H1 (cell line): ENCODE measurements around the gene ATXN7. TPM values are rescaled to one million over a fixed set of nuclear protein-coding genes. Genes with fewer than 3 reads are reported as not detected.

ENCODE experiments used
- CBX8 ChIP-seq: fragments of 300-800, 300-1000 bp; sonication (generic); IDR thresholded peaks from 2 replicates; pipeline ENCODE4 v1.7.1; 2016; ENCODE audit warnings: low read depth, low read length, borderline replicate concordance
- EGR1 ChIP-seq: IDR thresholded peaks from 2 replicates; pipeline ENCODE4 v1.6.1; 2011; ENCODE audit warnings: low read depth, low read length, borderline replicate concordance
- FOSL1 ChIP-seq: IDR thresholded peaks from 2 replicates; pipeline ENCODE4 v1.6.1; 2011; ENCODE audit warnings: mild to moderate bottlenecking, low read depth, low read length, moderate library complexity; ENCODE audit not compliant: insufficient read depth
- JUN ChIP-seq: IDR thresholded peaks from 2 replicates; pipeline ENCODE4 v1.6.1; 2011; ENCODE audit warnings: low read depth, mild to moderate bottlenecking, improper control_type of control experiment, low read length
- POLR2A ChIP-seq, 2 experiments: IDR thresholded peaks; 1 replicate in 1 of 2; 2 replicates in 1 of 2; pipeline ENCODE4 v1.6.1; 2011; ENCODE audit warnings: low read depth in 2 of 2, low read length in 2 of 2, mild to moderate bottlenecking in 2 of 2; ENCODE audit errors: control extremely low read depth in 1 of 2
- RXRA ChIP-seq: IDR thresholded peaks from 2 replicates; pipeline ENCODE4 v1.6.1; 2011; ENCODE audit warnings: low read depth, mild to moderate bottlenecking, low read length, moderate library complexity; ENCODE audit not compliant: insufficient read depth
- SUZ12 ChIP-seq: fragments of 200-600 bp; sonication (generic); IDR thresholded peaks from 2 replicates; pipeline ENCODE4 v1.6.1; 2012; ENCODE audit warnings: mild to moderate bottlenecking, inconsistent platforms, low read length, moderate library complexity, mixed read lengths
- TAF7 ChIP-seq: optimal IDR thresholded peaks from 2 replicates; pipeline ENCODE3; 2011; ENCODE audit warnings: low read depth, mild to moderate bottlenecking, inconsistent platforms, low read length, moderate library complexity, borderline replicate concordance
- polyA plus RNA-seq, 7 experiments: library from polyadenylated mRNA; depleted of rRNA in 3 of 7; stranded (reverse) in 5 of 7; unstranded in 2 of 7; fragments of >200 nt in 5 of 7; fragments of 200-250 nt in 2 of 7; gene quantifications; 1 replicate in 5 of 7; 2 replicates in 1 of 7; 4 replicates in 1 of 7; pipeline versions ENCODE4 v1.2.1 to v1.2.3, GENCODE V29; 2011 to 2013; ENCODE audit warnings: missing spikeins in 2 of 7, mixed read lengths in 2 of 7
- total RNA-seq: library from RNA; stranded (reverse); fragmentation: NEBNext Ultra II Directional; extraction: Animal tissue kit (Norgen Biotek cat#: 25700); gene quantifications from 2 replicates; pipeline ENCODE4 v1.2.1, GENCODE V29; 2021
- TF ChIP-seq, protein P1 (sequence below): IDR thresholded peaks from 2 replicates; pipeline ENCODE4 v1.6.1; 2011; ENCODE audit warnings: low read depth, mild to moderate bottlenecking, low read length; ENCODE audit not compliant: insufficient read depth
- TF ChIP-seq, protein P2 (sequence below), 3 experiments: IDR thresholded peaks; 1 replicate in 2 of 3; 2 replicates in 1 of 3; pipeline versions ENCODE4 v1.5.1 to v1.6.1; 2011; ENCODE audit warnings: low read length in 3 of 3, mild to moderate bottlenecking in 3 of 3, inconsistent platforms in 2 of 3, low read depth in 1 of 3, moderate library complexity in 1 of 3; ENCODE audit not compliant: insufficient read depth in 1 of 3; ENCODE audit errors: control extremely low read depth in 1 of 3

Gene ATXN7
- total and polyA plus RNA-seq, 2 of the 8 experiments (the other 6 are each of a cell fraction or from before 2014, with no cell fraction given): 15.5 to 16.8 TPM

DNA sequence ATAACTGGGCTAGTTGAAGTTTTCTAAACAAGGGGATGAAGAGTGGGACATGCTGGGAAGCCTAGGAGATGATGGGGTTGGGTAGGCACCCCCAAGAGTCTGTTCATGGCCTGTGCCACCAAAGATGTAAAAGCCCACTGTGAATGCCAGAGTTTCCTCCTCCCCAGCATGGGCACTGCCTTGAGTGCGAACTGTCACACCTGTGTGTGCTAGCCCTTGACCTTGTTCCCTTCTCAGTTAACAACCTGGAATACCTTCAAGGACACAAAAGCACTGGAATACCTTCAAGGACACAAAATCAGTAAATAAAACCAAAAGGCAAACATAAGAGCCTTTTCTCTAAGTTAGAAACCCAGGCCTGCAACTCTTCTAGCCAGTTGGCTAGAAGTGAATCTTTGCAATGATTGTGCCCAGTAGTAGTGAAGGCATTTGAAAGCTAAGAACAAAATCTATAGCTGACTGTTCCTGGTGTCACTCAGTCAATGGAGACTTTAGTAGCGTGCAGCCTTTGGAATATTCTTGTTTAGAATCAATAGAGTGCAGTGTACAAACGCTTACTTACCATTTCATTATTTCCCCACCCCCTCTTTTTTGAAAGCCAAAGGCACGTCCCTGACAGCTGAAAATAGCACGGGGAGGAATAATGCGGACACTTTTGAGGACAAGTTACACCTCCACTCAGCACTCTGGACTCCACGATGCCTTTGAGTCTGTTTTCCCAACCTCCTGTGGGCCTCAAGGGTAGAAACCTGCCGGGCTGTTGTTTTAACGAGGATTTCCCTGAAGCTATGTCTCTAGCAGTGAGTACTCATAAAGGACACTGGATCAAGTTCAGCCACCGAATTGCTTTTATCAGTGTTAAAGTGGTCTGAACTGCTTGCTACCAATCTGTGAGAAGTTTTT, 135.4 kb downstream of the ATXN7 start (continued):
- TF ChIP-seq JUN: no peak
- TF ChIP-seq, protein P1, sequence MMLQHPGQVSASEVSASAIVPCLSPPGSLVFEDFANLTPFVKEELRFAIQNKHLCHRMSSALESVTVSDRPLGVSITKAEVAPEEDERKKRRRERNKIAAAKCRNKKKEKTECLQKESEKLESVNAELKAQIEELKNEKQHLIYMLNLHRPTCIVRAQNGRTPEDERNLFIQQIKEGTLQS: no peak
- TF ChIP-seq SUZ12: no peak
- TF ChIP-seq FOSL1: no peak
- TF ChIP-seq, protein P2, sequence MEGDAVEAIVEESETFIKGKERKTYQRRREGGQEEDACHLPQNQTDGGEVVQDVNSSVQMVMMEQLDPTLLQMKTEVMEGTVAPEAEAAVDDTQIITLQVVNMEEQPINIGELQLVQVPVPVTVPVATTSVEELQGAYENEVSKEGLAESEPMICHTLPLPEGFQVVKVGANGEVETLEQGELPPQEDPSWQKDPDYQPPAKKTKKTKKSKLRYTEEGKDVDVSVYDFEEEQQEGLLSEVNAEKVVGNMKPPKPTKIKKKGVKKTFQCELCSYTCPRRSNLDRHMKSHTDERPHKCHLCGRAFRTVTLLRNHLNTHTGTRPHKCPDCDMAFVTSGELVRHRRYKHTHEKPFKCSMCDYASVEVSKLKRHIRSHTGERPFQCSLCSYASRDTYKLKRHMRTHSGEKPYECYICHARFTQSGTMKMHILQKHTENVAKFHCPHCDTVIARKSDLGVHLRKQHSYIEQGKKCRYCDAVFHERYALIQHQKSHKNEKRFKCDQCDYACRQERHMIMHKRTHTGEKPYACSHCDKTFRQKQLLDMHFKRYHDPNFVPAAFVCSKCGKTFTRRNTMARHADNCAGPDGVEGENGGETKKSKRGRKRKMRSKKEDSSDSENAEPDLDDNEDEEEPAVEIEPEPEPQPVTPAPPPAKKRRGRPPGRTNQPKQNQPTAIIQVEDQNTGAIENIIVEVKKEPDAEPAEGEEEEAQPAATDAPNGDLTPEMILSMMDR (IDR thresholded peaks at IDR 0.05; ENCODE audit: control extremely low read depth in 1 of 3, insufficient read depth in 1 of 3, low read depth in 1 of 3, low read length in 3 of 3): no peak
- TF ChIP-seq CBX8: no peak
- no peak for TF ChIP-seq POLR2A (IDR thresholded peaks at IDR 0.05; ENCODE audit: control extremely low read depth in 1 of 2, low read depth in 2 of 2, low read length in 2 of 2)
- no peak for TF ChIP-seq EGR1
- TF ChIP-seq RXRA: no peak
- TF ChIP-seq TAF7: no peak
